Midbrain (tissue), 1 donor: ENCODE measurements around the gene GRIN2C.

Experiments
- DNase-seq: peaks from one replicate; lab custom pipeline; 2025; lab: John Stamatoyannopoulos, UW

Gene GRIN2C

GRCh38 chr17:74821655-74822334 lies 37.9 kb downstream of the GRIN2C start:
- no peak for DNase-seq

DNA sequence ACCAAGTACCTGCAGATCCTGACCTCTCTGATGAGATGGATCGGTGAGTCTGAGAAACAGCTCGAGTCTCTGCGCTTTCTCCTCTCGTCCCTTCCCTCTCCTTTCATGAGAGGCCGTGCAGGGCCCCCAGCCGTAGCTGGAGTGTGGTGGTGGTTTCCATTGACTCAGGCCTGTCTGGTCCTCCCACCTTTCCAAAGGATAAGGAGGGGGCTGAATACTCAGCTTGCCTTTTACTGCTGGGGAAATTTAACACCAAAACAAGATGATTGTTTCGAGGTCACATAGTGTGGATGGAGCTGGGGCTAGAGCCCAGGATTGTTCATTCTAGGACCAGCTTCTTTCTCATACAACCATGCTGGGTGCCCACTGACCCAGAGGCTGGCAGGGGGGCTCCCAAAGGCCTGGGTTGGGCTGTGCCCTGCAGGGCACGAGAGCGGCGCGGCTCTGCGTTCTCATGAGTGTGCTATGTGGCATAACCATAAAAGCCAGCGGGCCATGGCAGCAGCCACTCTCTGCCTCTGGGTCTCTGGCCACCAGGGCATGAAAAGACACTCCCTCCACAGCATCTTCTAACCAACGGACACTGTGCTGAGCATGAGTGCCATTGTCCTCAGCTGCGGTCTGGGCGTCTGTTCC lies 39.8 kb downstream of the GRIN2C start:
- DNase-seq: no peak

DNA sequence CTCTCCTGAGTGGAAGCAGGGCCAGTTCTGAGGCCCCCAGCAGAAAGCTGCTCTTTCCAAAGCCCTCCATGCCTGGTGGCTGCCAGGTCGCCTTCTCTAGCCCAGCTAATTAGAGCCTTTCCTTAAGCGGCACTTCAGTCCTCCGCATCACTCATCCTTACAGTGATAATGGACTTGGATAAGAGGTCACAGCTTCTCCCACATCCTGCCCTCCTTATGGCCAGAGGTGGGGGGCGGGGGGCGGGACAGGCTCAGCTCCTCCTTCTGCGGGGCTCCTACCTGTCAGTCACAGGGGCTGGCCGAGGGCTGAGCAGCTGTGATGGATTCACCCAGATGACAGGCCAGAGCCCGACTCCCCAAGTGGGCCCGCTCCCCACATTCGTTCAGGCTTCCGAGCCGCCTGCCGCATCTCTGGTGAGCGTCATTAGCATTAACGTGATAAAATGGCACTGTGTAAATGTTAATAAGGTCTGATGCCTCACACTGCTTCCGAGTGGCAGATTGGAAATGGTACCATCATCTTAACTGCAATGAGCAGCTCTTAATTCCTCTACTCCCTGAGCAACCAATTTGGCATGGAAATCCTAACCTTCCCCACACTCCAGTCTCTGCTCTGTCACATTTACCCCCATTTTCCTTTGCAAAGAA lies 41.3 kb downstream of the GRIN2C start:
- no peak for DNase-seq

- DNase-seq: no peak
Observed at GRCh38 chr17:74816905-74817620, 42.6 kb downstream of the GRIN2C start.

DNA sequence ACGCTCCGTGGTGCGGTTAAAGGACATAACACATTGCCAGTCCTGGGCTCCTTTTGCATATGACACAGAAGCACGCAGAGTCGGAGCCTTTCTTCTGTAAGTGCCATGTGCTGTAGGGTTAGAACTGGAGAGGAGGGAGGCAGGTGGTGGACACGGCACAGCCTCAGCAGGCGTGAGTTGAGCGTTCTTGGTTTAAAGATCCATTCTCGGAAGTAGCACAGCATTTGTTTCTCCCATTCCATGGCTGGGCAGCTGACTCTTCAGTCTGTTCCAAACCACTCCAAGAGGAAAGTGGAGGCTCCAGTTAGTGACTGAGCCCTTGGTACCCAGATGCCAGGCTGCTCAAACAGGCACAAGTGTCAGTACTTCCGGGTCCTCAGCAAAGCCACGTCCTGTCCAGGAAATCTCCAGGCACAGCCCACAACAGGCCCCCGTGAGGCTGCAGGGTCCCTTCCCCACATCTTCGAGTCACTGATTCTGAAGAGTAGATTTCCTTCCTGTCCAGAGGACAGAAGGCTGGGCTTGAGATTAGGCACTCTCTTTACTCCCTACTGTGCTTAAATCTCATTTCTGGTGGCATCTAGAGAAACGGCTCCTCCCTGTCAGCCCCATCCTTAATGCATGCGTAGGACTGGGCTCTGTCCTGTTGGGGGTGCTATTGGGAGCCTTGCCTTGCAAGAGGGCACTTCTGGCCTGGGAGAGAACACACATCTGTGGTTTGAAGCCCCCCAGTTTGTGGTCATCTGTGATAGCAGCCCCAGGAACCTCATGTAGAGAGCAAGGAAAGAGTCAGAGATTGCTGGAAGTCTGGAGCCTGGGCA lies 43.9 kb downstream of the GRIN2C start:
- DNase-seq: no peak

DNA sequence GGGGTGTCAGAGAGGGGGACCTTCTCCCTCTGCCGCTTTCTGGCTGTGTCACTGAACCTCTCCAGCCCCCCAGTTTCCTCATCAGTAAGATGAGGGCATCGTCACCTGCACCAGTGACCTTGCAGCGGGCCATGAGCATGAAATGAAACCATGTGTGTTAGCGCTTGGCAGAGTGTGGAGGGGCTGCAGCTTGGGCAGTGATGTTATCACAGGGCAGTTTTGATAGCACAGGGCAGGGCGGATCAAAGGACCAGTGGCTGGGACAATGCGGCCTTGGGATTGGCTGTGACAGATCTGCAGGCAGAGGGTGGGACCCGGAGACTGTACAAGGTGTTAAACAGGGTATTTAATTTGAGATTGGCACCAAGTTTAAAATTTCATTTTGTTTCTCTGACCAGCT lies 44.6 kb downstream of the GRIN2C start:
- no peak for DNase-seq

GRCh38 chr17:74814453-74814852 lies 45.2 kb downstream of the GRIN2C start:
- no peak for DNase-seq

DNA sequence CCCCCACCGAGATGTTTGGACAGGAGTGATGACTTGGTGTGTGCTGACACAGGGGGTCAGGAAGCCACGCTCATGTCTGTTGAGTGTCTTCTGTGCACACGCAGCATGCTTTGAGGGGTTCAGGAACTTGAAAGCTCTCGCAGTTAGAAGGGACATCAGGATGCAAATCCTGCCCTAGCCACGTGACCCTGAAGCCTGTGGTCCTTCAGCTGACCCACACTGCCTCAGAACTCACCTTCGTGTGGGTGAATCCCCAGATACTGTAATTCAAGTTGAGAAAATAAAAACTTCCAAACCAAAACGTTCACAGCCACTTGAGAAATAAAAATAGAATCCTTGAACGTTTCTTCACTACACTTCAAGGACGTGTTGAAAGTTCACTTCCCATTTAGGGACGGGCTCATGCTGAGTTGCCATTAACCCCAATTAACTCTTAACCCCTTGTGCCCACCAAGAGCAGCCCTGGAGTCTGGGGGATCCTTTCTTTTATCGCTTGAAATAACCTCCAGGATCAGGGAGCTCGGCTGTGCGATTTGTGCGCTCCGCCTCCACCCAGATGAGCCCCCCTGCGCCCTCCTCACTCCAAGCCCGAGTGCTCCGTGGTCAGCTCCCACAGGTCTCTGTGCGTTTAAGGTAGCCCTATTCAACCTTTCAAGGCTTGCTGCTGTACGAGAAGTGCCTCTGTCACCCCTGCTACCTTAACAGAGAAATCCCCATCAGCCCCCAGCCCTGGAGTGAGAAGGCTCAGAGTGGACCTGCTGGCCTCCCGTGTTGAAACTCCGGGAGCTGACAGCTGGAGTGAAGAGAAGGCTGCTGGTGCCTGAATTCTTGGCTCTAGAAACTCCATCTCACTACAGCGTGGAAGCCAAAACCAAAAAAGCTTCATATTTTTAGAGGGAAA lies 47.3 kb downstream of the GRIN2C start:
- no peak for DNase-seq

DNA sequence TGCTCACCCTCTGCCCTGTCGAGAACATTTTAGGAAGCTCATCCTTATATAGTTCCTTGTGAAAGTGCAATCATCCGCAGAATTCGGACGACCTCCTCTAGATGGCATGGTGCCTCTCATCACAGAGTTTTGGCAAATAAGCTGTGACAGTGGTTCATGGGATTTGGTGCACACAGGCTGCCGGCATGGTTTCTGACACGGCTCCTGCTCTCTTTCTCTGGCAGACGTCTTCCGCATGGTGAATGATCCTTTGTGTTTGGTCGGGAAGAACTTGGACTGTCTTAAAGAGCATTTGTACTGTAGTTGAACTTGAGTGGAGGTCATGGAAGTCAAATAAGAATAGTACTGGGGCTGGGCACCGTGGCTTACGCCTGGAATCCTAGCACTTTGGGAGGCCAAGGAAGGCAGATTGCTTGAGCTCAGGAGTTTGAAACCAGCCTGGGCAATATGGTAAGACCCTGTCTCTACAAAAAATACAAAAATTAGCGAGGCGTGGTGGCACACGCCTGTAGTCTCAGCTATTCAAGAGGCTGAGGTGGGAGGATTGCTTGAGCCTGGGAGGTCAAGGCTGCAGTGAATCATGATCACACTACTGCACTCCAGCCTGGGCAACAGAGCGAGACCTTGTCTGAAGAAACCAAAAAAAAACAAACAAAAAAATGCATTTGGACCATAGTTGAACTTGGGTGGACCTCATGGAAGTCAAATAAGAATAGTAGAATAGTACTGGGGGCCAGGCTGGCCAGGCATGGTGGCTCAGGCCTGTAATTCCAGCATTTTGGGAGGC lies 48.8 kb downstream of the GRIN2C start:
- peak; percentile 54 for DNase-seq

GRCh38 chr17:74808714-74809430 lies 50.8 kb downstream of the GRIN2C start:
- DNase-seq: peak; percentile 20

- no peak for DNase-seq
Observed at GRCh38 chr17:74807925-74808324, 51.8 kb downstream of the GRIN2C start.

DNA sequence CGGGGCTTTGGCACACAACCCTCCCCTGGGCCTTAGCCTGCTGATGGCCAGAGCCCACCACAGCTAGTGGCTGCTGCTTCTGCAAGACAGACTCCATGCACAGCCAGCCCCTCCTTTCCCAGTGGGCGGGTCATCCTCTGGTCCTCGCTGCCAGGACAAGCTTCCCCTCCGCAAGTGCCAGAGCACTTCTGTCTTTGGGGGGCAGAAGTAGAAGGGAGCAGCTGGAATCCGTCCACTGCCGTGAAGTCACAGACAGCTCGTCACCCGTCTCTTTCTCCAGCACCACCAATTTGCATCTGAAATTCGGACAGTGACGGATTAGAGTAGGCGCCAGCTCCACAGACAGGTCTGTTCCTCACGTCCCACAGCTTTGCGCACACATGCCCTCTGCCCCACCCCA lies 52.2 kb downstream of the GRIN2C start:
- no peak for DNase-seq

DNA sequence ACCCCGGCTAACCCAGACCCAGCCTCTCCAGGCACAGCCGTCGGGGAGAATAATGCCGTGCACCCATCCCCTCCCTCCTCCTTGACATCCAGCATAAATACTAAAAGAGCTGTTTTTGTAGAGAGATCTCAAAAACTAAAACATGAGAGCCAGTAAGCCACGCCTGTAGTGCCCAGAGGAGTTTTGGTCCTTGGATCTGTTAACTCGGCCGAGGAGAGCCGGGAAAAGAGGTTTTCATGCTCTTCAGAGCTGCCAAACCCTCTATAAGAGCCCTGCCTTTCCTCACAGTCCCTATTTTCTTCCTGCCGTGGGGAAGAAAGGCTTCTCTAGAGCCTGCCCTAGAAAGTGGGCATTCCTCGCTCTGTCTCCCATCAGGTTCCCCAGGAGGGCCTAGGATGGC lies 53.4 kb downstream of the GRIN2C start:
- DNase-seq: no peak

GRCh38 chr17:74805591-74805991 lies 54.1 kb downstream of the GRIN2C start:
- no peak for DNase-seq

DNA sequence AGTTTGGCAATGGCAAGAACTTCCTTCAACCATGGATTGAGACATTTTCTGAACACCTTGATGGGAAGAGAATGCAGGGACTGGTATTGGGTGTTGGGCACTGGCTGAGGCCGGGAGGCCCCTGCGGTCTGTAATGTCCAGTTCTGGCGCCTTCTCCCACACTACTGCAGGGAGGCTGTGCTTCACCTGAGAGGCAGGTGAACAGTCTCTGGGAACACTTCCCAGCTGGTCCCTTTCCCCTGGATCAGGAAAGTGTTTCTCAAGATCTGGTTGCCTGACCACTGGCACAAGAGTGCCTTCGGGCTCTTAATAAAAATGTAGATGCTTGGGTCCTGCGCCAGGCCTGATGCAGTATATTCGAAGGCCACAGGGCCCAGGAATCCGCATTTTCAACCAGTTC lies 55.0 kb downstream of the GRIN2C start:
- no peak for DNase-seq

DNA sequence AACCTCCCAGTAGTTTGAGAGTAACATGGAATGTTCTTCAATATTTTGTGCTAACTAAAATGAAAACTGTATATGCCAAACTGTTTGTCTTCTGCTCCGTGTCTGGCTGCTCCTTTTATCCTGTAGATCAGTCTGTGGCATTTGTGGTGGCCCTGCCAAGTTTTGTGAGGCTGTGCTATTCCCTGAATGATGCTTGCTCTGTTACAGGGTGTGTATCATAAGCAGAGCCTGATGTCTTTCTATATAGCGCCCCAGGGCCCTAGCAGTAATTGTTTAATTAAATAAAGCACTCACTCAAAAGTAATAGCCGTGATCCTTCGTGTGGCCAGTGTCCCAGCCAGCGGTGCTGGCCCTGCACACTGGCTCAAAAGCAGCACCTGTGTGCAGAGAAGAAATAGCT lies 55.7 kb downstream of the GRIN2C start:
- DNase-seq: no peak

DNA sequence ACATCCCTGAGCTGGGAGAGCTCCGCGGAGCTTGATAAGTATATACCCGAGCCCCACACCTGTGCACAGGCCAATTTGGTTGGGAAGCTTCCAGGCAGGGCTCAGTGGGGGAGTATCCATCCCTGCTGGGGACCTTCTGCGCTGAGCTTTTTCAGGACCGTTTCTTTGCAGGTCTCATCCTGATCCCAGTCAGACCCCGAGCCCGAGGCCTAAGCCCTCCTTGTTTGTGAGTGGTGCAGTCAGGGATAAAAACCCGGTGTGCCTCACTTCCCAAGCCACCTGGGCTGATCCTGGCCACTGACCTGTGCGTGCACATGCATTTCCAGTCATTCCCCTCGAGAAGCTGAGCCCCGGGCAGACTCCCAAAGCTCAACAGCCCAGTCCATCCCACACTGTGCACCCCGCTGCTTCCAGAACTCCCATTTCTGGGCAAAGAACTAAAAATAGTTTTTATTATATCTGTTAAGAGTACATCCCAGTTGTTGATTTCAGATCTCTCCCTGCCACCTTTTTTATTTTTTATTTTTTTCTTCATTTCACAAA lies 56.2 kb downstream of the GRIN2C start:
- no peak for DNase-seq

DNA sequence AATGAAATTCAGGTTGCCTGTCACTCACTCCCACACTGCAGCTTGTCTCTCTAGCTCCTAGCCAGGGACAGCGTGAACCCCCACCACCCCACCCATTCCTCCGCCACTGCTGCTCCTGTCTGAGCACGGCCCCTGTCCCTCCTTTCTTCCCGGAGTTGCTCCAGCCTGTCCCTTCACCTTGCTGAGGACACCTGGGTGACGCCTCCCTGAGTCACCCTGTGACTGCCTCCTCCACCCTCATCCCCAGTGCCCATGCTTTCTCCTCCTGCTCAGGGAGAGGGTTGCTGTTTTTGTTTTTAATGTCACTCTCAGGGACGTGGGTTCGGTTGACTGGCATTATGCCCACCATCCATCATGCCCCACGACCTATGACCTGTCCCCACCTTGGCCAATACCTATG lies 57.8 kb downstream of the GRIN2C start:
- DNase-seq: no peak

- DNase-seq: no peak
Observed at GRCh38 chr17:74800531-74800930, 59.2 kb downstream of the GRIN2C start.
